Skeletal muscle tissue (tissue), 4 donors: ENCODE measurements around the gene MEAF6. TPM values are rescaled to one million over a fixed set of nuclear protein-coding genes. Genes with fewer than 3 reads are reported as not detected.

Experiments used
- H3K27ac ChIP-seq: one replicate; pipeline ENCODE4 v1.7.0; 2013; ENCODE audit warnings: mild to moderate bottlenecking, low read depth, low read length, inconsistent platforms
- H3K27me3 ChIP-seq, 3 donors: one replicate each; pipeline ENCODE4 v1.7.0; 2013; ENCODE audit warnings: low read length in 3 of 3; ENCODE audit not compliant: control insufficient read depth in 3 of 3, insufficient read depth in 3 of 3
- H3K36me3 ChIP-seq, 3 donors: one replicate each; pipeline ENCODE4 v1.7.0; 2013; ENCODE audit warnings: low read length in 3 of 3; ENCODE audit not compliant: control insufficient read depth in 3 of 3, insufficient read depth in 3 of 3
- H3K4me1 ChIP-seq, 3 donors: one replicate each; pipeline ENCODE4 v1.7.0; 2013; ENCODE audit warnings: low read length in 3 of 3, mild to moderate bottlenecking in 3 of 3; ENCODE audit not compliant: control insufficient read depth in 3 of 3, insufficient read depth in 3 of 3
- H3K4me3 ChIP-seq, 3 donors: one replicate each; pipeline ENCODE4 v1.7.0; 2013; ENCODE audit warnings: low read length in 3 of 3
- H3K9ac ChIP-seq, 3 donors: one replicate each; pipeline ENCODE4 v1.7.0; 2013; ENCODE audit warnings: low read length in 3 of 3, mild to moderate bottlenecking in 3 of 3, moderate library complexity in 2 of 3, low read depth in 1 of 3
- H3K9me3 ChIP-seq, 3 donors: one replicate each; pipeline ENCODE4 v1.7.0; 2013; ENCODE audit warnings: low read length in 3 of 3; ENCODE audit not compliant: control insufficient read depth in 3 of 3
- total RNA-seq: library from RNA; depleted of rRNA; stranded (reverse); fragments of >200 nt; gene quantifications from one replicate; pipeline ENCODE4 v1.2.3, GENCODE V29; 2014
- donor health status: Osteomylitis.

The MEAF6 gene
- total RNA-seq, 1 donor from 2014 or later, result 36.5 TPM

DNA sequence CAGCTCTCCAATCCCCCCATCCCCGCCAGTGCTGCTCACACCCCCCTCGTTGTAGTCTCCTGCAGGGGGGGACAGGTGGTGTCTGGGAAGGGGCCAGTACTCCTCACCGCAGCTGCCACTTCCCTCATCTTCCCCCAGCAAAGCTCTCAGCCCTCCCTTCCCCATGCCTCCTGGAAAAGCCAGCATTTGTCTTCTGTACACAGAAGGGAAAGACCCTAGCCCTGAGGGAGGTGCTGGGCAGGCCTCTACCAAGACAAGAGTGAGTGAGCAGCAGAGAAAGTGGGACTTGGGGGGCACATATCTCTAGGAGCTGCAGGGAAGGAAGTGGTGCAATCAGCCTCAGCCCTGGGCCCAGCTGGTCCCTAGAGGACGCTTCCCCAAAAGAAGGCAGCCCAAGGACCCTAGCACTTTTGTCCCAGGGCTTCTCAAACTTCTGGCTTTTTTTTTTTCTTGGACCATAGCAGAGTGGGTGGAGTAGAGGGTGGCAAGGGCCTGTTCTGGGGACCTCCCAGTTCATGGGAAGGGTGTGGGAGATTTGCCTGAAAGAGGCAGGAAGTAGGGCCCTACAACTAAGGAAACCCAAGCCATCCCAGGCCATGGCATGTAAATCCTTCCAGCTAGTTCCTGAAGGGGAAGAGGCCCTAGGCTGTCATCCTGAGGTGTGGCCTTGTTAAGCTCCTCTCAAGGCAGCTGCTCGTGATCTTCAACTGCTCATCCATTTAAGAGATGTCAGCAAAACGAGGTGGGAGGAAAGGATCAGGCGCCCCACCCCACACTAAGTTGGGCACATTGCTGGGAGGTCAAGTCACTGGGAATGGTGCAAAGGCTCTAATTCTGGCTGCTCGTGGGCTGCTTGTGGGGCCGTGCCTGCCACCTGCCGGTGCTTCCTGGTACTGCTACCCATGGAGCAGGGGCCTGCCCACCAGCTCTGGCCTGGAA, 27.6 kb downstream of the MEAF6 start:
- Histone ChIP-seq H3K9me3 (no peaks in the 10 kb centered on the region), H3K27ac (peak overlapping the region; percentile 64), H3K4me1 (peaks cover 26 to 30% (median 30%) of the 10 kb centered on the region in 3 donors), H3K4me3 (peak overlapping the region in 1 of 3 donors; percentile 41), H3K9ac (peak overlapping the region; percentile 32 to 66 (median 33)), H3K27me3 (no peaks in the 10 kb centered on the region), H3K36me3 (peaks cover 23 to 33% (median 27%) of the 10 kb centered on the region in 3 donors)

DNA sequence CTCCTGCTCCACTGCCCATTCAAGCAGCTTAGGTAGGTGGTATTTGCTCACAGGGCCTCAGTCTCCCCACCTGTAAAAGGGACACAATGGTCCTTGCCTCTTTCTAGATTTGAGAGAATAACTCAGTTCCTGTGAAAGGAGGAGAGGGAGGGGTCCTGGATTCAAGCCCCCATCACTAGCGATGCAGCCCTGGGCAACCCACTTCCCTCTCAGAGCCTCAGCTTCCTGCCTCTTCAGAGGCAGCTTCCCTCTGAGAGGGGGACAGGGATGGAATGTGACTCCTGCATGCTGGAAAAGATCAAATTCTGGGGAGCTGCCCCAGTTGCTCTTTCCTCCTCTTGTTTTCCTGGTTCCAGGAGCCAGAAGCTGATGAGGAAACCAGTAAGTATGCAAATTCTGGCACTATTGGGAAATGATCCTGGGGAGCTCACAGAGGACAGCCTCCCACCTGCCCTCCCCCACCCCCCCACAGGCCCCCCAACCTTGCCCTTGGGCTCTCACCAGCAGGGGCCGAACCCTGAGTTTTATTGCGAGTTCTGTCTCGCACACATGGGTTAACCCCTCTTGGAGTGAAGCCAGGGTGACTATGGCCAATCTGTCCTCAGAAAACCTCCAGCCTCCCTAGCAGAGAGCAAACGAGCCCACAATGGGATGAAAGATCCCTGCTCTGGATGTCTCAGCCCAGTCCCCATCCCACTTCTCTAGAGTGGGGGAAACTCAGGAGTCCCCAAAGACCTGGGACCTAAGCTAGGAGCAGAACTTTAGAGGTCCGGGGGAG, 28.5 kb downstream of the MEAF6 start:
- Histone ChIP-seq H3K9ac (peak overlapping the region; percentile 32 to 66 (median 33)), H3K4me3 (peak overlapping the region in 1 of 3 donors; percentile 35), H3K27ac (peak overlapping the region; percentile 70), H3K27me3 (no peaks in the 10 kb centered on the region), H3K9me3 (no peaks in the 10 kb centered on the region), H3K36me3 (peaks cover 31 to 39% (median 33%) of the 10 kb centered on the region in 3 donors), H3K4me1 (peaks cover 26 to 33% (median 30%) of the 10 kb centered on the region in 3 donors)

DNA sequence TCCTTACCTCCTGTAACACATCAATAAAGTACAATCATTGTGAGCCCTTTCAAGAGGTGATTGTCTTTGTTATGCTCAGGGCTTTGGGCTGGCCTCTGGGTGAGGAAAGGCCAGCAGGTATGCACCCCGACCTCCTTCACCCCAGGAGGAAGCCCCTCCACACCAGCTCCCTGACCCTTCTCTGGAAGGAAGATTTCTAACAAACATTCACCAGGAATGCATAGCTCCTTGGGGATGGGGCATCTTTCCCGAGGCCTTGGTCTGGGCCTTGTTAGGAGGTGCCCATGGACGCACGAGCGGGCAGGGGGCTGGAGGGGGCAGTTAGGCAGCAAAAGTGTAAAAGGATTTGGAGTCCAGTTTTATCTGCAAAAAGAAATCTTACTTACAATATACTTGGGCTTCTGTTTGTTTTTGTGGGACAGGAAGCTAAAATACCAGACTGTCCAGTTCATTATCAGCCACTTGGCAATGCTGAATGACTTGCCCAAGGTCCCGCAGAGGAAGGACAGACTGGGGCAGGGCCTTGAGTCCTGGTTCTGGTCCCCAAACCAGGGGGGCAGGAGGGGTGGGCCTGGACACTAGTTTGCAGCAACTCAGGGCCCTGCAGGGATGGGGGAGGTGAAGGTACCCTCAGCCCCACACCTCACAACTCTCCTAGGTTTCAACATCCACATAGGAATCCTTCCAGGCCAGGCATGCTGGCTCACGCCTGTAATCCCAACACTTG, 30.1 kb downstream of the MEAF6 start:
- Histone ChIP-seq H3K4me3 (no peak overlapping the region), H3K9ac (peak overlapping the region in 1 of 3 donors; percentile 9), H3K4me1 (peaks cover 37 to 47% (median 41%) of the 10 kb centered on the region in 3 donors), H3K27ac (peak overlapping the region; percentile 70), H3K27me3 (no peaks in the 10 kb centered on the region), H3K9me3 (no peaks in the 10 kb centered on the region), H3K36me3 (peaks cover 35 to 45% (median 37%) of the 10 kb centered on the region in 3 donors)

DNA sequence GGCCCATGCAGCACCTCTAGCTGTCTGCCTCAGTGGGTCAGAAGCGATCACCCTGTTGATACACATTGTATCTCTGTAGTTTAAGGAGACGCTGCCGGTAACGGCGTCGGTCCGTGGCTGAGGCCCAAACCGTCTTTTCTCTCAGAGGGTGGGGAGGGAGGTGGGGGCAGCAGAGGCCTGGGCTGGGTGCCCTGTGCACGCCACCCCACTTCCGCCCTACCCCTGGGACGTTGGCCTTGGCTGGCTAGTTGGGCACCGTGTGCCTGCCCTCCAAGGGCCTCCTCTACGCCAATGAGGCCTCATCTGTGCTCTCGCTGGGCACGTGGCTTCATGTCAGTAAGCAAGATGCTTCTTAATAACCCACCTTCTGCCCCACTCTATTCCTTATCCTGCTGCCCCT, 30.8 kb downstream of the MEAF6 start:
- H3K4me1 ChIP-seq, result peaks cover 44 to 54% (median 48%) of the 10 kb centered on the region in 3 donors
- no peak overlapping the region for H3K4me3 ChIP-seq
- H3K27me3 ChIP-seq, result no peaks in the 10 kb centered on the region
- peaks cover 35 to 46% (median 40%) of the 10 kb centered on the region in 3 donors for H3K36me3 ChIP-seq
- H3K27ac ChIP-seq, result no peak overlapping the region
- no peaks in the 10 kb centered on the region for H3K9me3 ChIP-seq
- H3K9ac ChIP-seq, result no peak overlapping the region

DNA sequence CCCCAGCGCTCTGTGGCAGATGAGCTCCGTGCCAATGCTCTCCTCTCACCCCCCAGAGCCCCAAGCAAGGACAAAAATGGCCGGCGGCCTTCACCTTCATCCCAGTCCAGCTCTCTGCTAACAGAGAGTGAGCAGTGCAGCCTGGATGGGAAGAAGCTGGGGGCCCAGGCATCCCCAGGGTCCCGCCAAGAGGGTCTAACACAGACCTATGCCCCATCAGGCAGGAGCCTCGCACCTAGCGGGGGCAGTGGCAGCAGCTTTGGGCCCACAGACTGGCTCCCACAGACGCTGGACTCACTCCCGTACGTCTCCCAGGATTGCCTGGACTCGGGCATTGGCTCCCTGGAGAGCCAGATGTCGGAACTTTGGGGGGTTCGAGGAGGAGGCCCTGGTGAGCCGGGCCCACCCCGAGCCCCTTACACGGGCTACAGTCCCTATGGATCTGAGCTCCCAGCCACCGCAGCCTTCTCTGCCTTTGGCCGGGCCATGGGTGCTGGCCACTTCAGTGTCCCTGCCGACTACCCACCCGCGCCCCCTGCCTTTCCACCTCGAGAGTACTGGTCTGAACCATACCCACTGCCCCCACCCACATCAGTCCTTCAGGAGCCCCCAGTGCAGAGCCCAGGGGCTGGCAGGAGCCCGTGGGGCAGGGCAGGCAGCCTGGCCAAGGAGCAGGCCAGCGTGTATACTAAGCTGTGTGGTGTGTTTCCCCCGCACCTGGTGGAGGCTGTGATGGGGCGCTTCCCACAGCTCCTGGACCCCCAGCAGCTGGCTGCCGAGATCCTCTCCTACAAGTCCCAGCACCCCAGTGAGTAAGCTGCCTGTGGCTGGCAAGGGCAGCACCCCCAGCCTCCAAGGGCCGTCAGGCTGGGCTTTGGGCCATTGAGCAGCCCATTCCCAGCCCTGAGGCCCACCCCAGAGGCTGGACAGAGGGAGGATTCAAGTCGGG, 31.5 kb downstream of the MEAF6 start:
- H3K9ac ChIP-seq, result no peak overlapping the region
- peaks cover 33 to 52% (median 45%) of the 10 kb centered on the region in 3 donors for H3K36me3 ChIP-seq
- H3K27me3 ChIP-seq, result no peaks in the 10 kb centered on the region
- H3K4me3 ChIP-seq, result no peak overlapping the region
- no peak overlapping the region for H3K27ac ChIP-seq
- no peaks in the 10 kb centered on the region for H3K9me3 ChIP-seq
- H3K4me1 ChIP-seq, result peaks cover 51 to 61% (median 55%) of the 10 kb centered on the region in 3 donors

DNA sequence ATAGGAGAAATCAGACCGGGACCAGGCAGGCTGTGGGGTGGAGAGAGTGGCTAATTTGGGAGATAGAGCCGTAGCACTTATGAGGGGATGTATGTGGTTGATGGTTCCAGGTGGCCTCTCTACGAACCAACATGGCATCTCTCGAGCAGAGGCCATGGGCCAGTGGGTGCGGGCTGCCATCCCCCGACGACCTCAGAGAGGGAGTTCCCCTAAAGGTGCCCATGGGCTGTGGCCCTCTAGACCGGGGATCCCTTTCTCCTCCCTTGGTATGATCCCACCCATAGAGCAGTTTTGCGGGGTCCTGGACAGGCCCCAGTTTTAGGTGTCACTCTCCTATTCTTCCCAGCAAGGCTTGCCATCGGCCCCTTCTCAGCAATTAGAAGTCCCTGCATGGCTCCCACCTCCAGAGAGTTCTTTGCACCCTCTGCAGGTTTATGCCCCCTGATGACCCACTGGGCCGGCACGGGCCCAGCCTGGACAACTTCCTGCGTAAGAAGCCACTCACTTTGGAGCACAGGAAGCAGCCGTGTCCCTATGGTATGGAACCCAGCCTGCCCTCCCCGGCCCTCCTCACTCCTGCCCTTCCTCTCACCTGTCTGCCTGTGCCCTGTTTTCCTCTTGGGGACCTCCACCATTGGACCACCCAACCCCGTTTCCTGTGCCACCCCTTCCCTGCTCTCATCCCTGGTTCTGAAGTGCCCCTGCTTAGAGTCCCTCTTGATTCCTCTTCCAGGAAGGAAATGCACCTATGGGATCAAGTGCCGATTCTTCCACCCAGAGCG, 32.4 kb downstream of the MEAF6 start:
- no peak overlapping the region for H3K27ac ChIP-seq

DNA sequence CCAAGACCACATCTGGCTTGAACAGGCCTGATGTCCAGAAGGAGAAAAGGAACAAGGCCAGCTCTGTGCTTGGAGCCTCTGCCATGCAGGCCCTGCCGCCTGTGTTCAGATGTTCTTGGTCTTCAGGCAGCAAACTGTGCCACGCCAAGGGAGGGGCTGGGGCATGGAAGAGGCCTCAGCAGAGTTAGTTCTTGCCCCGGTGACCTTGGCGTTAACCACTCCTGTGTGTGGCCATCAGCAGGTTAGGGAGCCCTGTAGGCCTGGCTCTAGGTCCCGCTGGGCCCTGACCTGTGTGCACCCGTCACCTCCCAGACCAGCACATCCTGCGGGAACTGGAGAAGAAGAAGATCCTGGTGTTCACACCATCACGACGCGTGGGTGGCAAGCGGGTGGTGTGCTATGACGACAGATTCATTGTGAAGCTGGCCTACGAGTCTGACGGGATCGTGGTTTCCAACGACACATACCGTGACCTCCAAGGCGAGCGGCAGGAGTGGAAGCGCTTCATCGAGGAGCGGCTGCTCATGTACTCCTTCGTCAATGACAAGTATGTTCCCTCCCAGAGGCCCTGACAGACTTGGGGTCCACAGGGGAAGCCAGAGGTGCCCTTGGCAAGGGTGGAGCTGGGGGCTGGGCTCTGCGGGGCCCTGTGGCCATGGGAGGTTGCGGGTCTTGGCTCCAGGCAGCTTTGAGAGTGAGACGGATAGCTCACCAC, 33.1 kb downstream of the MEAF6 start:
- no peaks in the 10 kb centered on the region for H3K9me3 ChIP-seq
- no peak overlapping the region for H3K4me3 ChIP-seq
- peaks cover 35 to 55% (median 49%) of the 10 kb centered on the region in 3 donors for H3K36me3 ChIP-seq
- no peaks in the 10 kb centered on the region for H3K27me3 ChIP-seq
- no peak overlapping the region for H3K9ac ChIP-seq
- H3K27ac ChIP-seq, result no peak overlapping the region
- peaks cover 55 to 65% (median 59%) of the 10 kb centered on the region in 3 donors for H3K4me1 ChIP-seq

More for the DNA sequence above, 32.4 kb downstream of the MEAF6 start:
- Histone ChIP-seq H3K9me3 (no peaks in the 10 kb centered on the region), H3K4me1 (peaks cover 55 to 65% (median 59%) of the 10 kb centered on the region in 3 donors), H3K36me3 (peaks cover 35 to 55% (median 49%) of the 10 kb centered on the region in 3 donors), H3K4me3 (no peak overlapping the region), H3K27me3 (no peaks in the 10 kb centered on the region), H3K9ac (no peak overlapping the region)
